NCI-H2227 treated with DMSO at 0.1 percent for 48 hours (cell line): ENCODE measurements around the gene AFF3.

ENCODE experiments used
- DNase-seq: peaks from one replicate; lab custom pipeline; 2025; lab: John Stamatoyannopoulos, UW

Gene AFF3

DNA sequence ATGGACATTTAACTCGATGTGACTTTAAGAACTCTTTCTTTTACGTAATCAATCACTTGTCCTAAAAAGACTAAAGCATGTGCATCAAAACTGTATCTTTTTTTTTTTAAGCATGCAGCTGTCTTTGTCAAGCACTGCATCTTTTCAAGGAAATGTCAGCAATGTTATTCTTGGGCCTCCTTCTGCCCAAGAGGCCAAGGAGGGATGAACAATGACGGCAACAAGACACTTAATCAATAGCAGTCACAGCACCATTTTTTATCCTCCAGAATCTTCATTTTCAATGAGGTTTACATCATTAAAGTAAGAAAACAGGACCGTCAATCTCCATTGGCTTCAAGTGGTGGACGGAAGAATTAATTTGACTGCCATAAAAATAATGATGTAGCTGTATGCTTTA, 253.8 kb downstream of the AFF3 start:
- DNase-seq: no peak

GRCh38 chr2:99886418-99886817, 256.0 kb downstream of the AFF3 start:
- no peak for DNase-seq

DNA sequence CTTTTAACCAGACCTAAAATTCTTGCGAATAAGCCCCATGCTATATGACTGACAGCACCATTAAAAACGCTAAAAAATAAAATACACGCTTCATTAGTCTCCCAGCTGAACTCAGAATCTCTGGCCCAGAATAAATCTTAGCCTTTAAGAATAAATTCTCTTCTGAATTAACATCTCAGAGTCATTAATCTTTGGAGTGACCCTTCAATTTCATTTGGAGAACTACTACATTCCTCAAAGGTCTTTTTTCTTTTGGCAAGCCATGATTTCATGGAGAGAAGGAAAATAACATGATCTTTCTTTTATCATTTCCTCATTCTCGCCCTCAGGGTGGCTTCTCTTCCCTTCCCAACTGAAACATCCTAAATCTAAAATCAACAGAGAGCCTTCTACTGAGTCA, 259.0 kb downstream of the AFF3 start:
- DNase-seq: no peak

- DNase-seq: peak; percentile 84
These were observed 260.3 kb downstream of the AFF3 start for GRCh38 chr2:99881901-99882591.

- peak; percentile 78 for DNase-seq
These were observed 261.5 kb downstream of the AFF3 start for GRCh38 chr2:99880964-99881294.

DNA sequence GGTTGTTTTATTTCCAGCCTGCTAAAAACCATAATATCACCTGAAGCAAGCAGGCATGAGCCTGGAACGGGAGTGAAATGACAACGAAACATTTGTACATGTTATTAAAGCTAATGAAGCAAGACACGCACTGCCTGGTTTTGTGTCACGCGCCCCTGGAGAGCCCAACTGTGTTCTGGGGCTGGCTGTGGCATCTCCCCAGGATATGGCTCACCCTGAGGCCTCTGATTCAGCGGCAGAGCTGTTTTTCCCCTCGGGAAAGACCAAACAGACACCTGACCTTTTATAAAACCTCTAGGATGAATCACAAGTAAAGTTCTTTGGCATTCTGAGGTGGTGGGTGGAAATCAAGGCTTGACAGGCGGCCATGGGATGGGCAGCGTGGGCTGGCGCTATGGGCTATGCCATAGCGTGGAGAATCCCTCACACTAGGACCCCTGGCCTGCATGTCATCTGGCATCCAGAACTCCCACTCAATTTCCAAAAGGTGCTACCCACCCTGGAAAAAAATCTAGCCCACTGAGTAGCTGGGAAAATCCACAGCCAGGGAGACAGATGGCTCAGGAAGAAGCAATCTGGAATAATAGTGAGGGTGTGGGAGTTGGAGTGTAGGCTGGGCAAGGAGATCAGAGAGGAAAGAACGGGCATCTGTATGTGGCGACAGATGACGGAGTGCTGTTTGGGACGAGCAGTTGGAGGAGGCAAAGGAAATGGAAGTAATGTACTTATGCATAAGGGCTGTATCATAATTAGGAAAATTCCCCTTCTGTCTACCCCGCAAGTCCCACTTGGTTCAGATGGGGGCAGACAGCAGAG, 262.0 kb downstream of the AFF3 start:
- DNase-seq: peak; percentile 78

DNA sequence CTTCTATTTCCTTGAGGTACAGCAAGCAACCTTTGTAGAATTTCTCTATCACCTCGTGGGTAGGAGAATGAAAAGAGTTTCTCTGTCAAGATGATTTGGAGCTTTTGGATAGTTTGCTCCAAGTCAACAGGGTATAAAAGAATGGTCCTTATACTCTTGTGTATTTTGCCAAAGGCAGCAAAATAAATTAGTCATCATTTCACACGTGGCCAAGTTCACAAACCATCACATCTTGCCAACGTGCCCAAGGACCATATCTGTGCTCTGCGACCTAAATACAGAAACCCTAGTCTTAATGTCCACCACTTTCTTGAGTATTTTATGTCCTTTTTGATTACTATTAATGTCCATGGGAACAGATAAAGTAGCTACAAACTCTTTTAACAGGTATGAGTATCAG, 262.9 kb downstream of the AFF3 start:
- no peak for DNase-seq

DNA sequence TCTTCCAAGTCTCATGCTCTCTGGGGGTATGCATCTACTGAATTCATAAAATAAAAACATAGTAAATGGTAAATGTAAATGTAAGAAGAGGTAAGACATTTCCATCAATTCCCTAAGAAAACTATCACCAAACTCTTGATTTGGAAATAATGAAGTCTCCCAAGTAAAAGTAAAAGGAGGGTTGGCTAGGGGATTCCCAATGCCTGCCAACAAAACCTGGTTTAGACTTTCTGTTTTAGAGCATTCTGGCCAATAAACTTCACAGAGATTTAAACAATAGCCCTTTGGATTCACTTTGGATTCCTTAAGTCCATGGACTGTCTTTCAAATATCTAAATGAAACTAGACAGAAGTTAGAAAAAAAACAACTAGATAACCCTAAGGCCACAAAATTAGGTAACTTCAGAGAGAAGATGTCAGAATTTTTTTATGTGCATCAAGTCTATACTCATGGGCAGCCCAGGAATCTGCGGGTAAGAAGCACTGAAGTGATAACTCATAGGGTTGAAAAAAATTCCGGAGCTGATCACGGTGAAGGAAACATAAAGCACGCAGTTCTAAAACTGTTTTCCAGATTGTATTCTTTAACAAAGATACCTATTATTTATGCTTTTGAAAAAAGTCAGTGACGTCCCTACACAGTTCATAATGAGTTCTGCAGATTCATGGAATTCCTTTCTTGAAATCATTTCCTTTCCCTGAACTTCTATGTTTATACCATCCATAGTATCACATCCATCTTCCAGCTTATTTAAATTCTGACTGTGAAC, 263.6 kb downstream of the AFF3 start:
- no peak for DNase-seq

DNA sequence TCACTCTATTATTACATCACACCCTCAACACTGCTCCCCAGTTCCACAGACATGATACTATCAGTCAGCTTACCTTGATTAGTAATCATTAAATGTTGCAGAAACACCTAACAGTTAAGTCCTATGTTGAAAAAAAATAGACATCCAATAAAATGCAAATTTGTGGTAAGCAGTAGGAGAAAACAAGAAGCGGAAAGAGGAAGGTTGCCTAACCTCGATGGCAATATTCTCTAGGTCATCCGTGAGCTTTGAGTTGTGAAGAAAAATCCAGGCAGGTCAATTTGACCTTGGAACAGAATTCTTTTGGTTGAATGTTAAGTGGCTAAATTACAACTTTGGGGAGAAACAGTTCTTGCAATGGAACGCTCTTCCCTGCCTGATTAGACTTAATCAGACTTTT, 264.4 kb downstream of the AFF3 start:
- peak; percentile 28 for DNase-seq

DNA sequence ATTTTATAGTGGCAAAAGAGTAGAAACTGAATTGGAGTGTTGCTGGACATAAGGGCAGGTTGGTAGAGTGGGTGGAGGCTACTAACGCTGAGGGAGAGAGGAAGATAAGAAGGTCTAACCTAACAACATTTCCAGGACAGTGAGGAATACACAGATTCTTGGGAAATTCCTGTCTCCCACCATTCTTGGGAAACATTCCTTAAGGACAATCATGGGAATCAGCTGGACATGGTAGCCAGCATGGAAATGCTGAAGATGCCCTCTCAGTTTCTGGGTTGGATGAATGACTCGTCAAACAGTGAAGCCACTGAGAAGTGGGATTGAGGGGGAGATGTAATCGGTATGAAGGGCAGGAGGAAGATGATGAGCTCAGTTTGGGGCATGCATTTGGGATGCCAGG, 265.4 kb downstream of the AFF3 start:
- no peak for DNase-seq

DNA sequence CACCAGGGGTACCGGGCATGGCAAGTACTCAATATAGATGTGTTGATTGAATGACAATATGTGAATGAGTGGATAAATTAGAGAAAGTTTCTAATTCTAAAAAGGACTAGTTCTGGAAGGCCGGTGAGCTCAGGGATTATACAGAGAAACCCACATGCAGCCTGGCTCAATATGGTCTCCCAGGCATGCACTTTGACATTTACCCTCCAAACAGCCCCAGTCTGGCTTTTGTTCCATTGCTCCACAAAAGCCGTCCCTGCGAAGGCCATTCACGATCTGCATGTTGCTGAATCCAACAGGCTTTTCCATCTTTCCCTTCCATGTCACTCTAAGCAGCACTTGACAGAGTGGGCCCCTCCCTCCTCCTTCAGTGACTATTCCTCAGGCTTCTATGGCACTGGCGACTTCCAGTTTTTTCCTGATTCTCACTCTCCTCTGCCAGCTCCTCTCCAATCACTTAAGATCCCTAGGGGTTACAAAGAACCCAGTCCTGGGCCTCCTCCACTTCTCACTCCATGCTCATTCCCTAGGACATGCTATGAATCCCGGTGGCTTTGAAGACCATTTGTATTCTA, 266.7 kb downstream of the AFF3 start:
- DNase-seq: no peak

DNA sequence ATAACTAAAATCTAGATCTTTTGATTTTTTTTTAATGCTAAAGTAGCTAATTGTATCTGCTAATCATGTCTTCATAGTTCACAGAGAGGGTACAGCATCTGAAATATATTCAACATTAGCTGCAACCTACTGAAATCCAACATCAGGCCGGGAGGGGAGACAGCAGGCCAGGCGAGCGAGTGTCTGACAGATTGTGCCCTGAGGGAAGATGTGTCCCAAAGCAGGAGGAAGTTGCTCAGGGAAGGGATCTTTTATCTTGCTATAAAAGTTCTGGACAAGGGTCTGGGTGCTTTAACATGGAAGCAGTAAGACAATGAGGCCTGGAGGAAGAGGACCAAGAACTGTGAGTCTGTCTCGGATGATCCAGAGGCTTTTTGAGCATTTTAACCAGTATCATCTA, 274.1 kb downstream of the AFF3 start:
- no peak for DNase-seq

- DNase-seq: no peak
These were observed 274.6 kb downstream of the AFF3 start for GRCh38 chr2:99867770-99868169.

GRCh38 chr2:99865818-99866676, 276.3 kb downstream of the AFF3 start:
- no peak for DNase-seq

- DNase-seq: no peak
These were observed 277.5 kb downstream of the AFF3 start for GRCh38 chr2:99864561-99865553.

GRCh38 chr2:99863903-99864270, 278.5 kb downstream of the AFF3 start:
- DNase-seq: no peak

GRCh38 chr2:99863236-99863902, 279.0 kb downstream of the AFF3 start:
- no peak for DNase-seq

- no peak for DNase-seq
These were observed 279.8 kb downstream of the AFF3 start for GRCh38 chr2:99862566-99862965.

DNA sequence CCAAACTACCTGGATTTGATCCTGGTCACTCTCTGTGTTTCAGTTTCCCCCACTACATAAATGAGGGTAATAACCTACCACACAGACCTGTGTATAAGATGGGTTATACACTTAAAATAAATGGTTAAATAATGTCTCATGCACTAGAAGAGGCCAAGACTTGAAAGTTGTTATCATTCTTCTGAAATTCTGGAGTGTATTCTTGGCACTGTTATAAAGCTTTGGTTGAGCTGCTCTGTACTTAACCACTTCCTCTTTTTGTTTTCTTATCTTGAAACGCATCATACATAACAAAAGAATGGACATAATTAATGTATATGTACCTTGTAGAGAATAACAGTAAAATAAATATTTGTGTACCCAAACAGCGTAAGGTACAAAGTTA, 281.0 kb downstream of the AFF3 start:
- DNase-seq: no peak
